A549 (cell line): ENCODE data around the gene ACD.

Experiments
- CBX8 ChIP-seq: fragments of 200-600 bp; sonication (generic); IDR thresholded peaks from 2 replicates; pipeline ENCODE4 v1.6.1; 2016
- CHD2 ChIP-seq: fragments of 150-350 bp; IDR thresholded peaks from 2 replicates; pipeline ENCODE4 v1.6.1; 2014; ENCODE audit warnings: low read length; ENCODE audit not compliant: partially characterized antibody
- CTCF ChIP-seq: fragments of >200 bp; sonication (Bioruptor Twin); formaldehyde crosslinking; IDR thresholded peaks from 3 replicates; pipeline ENCODE4 v1.5.1; 2016
- EP300 ChIP-seq, 2 experiments: fragments of >200 bp; sonication (Bioruptor Twin); formaldehyde crosslinking; IDR thresholded peaks; 2 replicates in 1 of 2; 3 replicates in 1 of 2; pipeline ENCODE4 v1.6.1; 2016 to 2017
- HMGXB4 ChIP-seq: fragments of 250-450 bp; sonication (Bioruptor Pico); IDR thresholded peaks from 2 replicates; pipeline ENCODE4 v1.5.0; 2021; ENCODE audit warnings: mild to moderate bottlenecking, moderate library complexity, borderline replicate concordance
- JUN ChIP-seq, 2 experiments: fragments of >200 bp; sonication (Bioruptor Twin); formaldehyde crosslinking; IDR thresholded peaks; 2 replicates in 1 of 2; 3 replicates in 1 of 2; pipeline ENCODE4 v1.6.1; 2016 to 2017
- MAFK ChIP-seq: fragments of 450-650 bp; IDR thresholded peaks from 2 replicates; pipeline ENCODE4 v1.6.1; 2014; ENCODE audit not compliant: partially characterized antibody
- POLR2A ChIP-seq: IDR thresholded peaks from 2 replicates; pipeline ENCODE4 v1.6.1; 2012; ENCODE audit warnings: mild to moderate bottlenecking, low read length

GRCh38 chr16:67651039-67651438, 9.0 kb downstream of the ACD start:
- TF ChIP-seq CTCF (no peak), MAFK (no peak), EP300 (IDR thresholded peaks at IDR 0.05) (no peak), JUN (IDR thresholded peaks at IDR 0.05) (no peak), HMGXB4 (CRISPR knock-in tag) (no peak), POLR2A (no peak), CBX8 (no peak), CHD2 (no peak)
